ENCODE results near the gene CDH3.

DNA sequence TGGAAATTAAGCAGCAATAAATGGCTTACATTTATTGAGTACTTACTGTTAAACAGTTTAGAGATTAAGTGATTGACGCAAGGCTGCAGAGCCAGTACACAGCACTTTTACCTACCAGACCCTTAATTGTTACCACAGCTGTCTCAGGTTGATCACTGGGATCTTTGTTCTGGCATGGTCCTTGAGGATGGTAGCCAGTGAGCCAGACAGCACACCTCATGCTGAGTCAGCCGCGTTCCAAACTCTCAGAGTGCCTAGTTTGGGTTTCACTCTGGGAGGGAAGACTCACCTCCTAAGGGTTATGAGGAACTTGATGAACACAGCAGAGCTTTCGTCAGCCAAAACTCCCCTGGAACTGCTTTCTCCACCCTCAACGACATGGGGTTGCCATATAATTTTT is 20.4 kb downstream of the CDH3 start:
- TF ChIP-seq, protein P1, sequence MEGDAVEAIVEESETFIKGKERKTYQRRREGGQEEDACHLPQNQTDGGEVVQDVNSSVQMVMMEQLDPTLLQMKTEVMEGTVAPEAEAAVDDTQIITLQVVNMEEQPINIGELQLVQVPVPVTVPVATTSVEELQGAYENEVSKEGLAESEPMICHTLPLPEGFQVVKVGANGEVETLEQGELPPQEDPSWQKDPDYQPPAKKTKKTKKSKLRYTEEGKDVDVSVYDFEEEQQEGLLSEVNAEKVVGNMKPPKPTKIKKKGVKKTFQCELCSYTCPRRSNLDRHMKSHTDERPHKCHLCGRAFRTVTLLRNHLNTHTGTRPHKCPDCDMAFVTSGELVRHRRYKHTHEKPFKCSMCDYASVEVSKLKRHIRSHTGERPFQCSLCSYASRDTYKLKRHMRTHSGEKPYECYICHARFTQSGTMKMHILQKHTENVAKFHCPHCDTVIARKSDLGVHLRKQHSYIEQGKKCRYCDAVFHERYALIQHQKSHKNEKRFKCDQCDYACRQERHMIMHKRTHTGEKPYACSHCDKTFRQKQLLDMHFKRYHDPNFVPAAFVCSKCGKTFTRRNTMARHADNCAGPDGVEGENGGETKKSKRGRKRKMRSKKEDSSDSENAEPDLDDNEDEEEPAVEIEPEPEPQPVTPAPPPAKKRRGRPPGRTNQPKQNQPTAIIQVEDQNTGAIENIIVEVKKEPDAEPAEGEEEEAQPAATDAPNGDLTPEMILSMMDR (conservative IDR thresholded peaks at IDR 0.05), result no peak
- no peak for TF ChIP-seq ZFX (IDR thresholded peaks at IDR 0.05)
